Fibroblast of skin of right quadriceps (primary cell): ENCODE measurements around the gene VIP.

Experiments
- DNase-seq: peaks from one replicate; pipeline ENCODE4 v3.0.0-alpha.2; 2013

VIP gene

DNA sequence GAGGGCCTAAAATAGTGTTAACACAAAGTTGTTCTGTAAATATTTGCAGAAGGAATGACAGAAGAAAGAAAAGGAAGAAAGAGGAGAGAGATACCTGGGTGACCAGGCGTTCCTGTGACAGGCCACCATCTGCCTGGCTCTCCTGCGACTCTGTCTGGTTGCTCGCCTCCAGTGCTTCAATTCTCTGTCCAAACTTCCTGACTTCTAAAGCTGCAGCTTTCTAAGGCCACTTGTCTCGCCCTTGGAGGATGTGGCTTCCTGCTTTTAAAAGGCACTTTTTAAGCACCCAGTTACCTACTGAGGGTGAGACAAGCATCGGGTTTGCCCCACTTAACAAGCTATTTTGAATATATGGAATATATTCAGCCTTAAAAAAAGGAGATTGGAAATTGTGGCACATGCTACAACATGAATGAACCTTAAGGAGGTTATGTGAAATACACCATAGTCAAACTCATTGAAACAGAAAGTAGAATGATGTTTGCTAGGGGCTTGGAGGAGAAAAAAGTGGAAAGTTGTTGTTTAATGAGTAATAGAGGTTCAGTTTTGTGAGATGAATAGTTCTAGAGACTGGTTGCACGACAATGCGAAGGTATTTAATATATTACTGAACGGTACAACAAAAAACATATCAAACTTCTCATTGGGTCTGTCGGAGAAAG is 32.8 kb downstream of the VIP start:
- no peak for DNase-seq

DNA sequence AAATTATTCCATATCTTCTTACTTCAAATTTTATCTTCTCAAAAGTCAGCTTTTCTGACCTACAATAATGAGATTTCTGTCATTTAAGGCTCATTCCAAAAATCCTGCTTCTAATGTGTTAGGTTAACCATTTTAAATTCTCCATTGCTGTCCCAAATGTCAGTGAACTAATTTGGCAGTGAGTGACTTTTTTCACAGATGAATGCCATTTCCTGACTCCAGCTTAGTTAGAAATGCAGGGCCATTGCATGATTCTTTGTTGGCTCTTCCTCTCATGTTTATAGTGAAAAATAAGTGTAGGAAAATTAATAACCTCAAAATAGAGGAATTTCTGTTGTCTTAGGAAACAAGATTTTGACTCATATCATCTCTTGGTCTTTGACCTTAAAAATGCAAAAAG is 44.1 kb downstream of the VIP start:
- DNase-seq: no peak

GRCh38 chr6:152804150-152804549 is 53.6 kb downstream of the VIP start:
- no peak for DNase-seq
